ENCODE data around the gene NAALADL2.
"Not testable (repeated sequence)": the region's sequence is repeated elsewhere in the genome, so short reads cannot be mapped to it uniquely, and the experiment has no call there.

The NAALADL2 gene

DNA sequence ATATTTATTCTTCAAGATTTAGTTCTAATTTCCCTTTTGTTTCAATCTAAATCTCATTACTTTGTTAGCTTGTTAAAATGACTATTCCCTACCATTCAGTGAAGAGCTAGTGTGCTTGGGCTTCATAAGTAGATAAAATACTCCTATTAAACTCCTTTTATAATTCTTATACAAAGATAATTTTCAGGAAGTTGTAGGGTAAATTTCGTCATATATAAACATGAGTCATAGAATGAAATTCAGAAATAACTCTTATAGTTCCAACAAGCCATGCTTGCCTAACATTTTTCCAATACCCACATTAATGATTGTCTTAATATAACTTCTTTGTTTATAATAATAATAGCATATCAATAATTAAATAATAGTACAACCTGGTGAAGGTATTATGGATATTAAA lies 407.3 kb downstream of the NAALADL2 start:
- Histone ChIP-seq H3K9ac (ENCODE audit: low read length) (no peak overlapping the region), H3K27me3 (ENCODE audit: control insufficient read depth, insufficient read depth, low read length) (no peaks in the 10 kb centered on the region), H3K36me3 (ENCODE audit: control insufficient read depth, insufficient read depth, low read length) (no peaks in the 10 kb centered on the region), H3K9me3 (ENCODE audit: control insufficient read depth, low read length) (no peaks in the 10 kb centered on the region), H3K4me1 (ENCODE audit: control insufficient read depth, insufficient read depth, low read length) (no peaks in the 10 kb centered on the region), H3K4me3 (ENCODE audit: low read length) (no peak overlapping the region)

DNA sequence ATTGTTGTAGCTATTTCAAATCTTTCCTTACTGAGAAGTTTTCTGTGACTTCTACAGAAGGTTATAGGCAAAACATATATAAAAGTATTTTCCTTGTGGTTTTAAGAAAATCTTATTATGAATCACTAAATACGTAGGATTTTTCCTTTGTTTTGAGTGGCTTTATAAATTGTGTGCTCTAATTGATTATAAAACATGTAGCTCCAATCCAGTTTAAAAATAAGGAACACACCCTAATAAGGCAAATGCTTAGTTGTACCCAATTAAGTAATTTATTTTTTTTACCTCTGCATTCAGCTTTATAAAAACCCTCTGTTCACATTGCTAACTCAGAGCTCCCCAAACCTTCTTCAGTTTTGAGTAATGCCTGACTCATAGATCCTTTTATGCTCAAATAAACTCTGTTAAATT lies 408.0 kb downstream of the NAALADL2 start:
- Histone ChIP-seq H3K36me3 (ENCODE audit: control insufficient read depth, insufficient read depth, low read length) (no peaks in the 10 kb centered on the region), H3K4me1 (ENCODE audit: control insufficient read depth, insufficient read depth, low read length) (no peaks in the 10 kb centered on the region), H3K9me3 (ENCODE audit: control insufficient read depth, low read length) (no peaks in the 10 kb centered on the region), H3K9ac (ENCODE audit: low read length) (no peak overlapping the region), H3K4me3 (ENCODE audit: low read length) (no peak overlapping the region), H3K27me3 (ENCODE audit: control insufficient read depth, insufficient read depth, low read length) (no peaks in the 10 kb centered on the region)

DNA sequence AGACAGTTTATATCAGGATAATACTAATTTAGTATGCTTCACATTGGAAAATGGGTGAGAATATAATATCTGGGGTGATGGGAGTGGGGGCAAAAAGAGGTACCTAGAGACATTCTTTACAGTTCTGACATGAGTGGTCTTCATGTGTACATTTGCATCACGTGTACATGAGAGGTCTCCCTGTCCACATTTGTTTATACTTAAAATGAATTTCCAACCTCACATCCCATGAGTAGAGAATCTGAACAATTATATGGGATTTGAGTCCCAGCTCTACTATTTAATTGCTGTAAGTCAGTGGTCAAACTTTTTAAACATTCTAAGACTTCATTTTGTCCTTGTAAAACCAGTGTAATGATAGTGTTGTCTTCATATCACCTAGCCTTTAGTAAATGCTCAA lies 408.4 kb downstream of the NAALADL2 start:
- Histone ChIP-seq H3K4me1 (ENCODE audit: control insufficient read depth, insufficient read depth, low read length) (no peaks in the 10 kb centered on the region), H3K9me3 (ENCODE audit: control insufficient read depth, low read length) (no peaks in the 10 kb centered on the region), H3K27me3 (ENCODE audit: control insufficient read depth, insufficient read depth, low read length) (no peaks in the 10 kb centered on the region), H3K9ac (ENCODE audit: low read length) (no peak overlapping the region), H3K36me3 (ENCODE audit: control insufficient read depth, insufficient read depth, low read length) (no peaks in the 10 kb centered on the region), H3K4me3 (ENCODE audit: low read length) (no peak overlapping the region)

DNA sequence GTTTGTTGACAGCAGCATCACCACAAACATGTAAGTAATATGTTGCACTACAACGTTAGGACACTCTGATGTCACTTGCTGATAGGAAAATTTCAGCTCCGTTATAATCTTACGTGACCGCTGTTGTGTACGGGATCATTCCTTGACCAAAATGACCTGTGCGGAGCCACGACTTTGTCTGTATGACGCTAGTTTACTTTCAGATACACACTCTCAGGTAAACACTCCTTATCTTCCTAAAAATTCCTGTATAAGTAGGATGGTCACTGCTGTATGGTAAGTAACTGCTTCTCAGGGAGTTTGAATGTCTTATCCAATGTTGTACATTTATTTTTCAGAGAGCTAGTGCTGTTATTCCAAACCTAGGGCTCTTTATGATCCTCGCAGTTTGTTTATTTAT lies 410.3 kb downstream of the NAALADL2 start:
- no peaks in the 10 kb centered on the region for H3K27me3 ChIP-seq (ENCODE audit: control insufficient read depth, insufficient read depth, low read length)
- H3K9me3 ChIP-seq (ENCODE audit: control insufficient read depth, low read length) = no peaks in the 10 kb centered on the region
- no peak overlapping the region for H3K4me3 ChIP-seq (ENCODE audit: low read length)
- H3K4me1 ChIP-seq (ENCODE audit: control insufficient read depth, insufficient read depth, low read length) = no peaks in the 10 kb centered on the region
- no peak overlapping the region for H3K9ac ChIP-seq (ENCODE audit: low read length)
- no peaks in the 10 kb centered on the region for H3K36me3 ChIP-seq (ENCODE audit: control insufficient read depth, insufficient read depth, low read length)

DNA sequence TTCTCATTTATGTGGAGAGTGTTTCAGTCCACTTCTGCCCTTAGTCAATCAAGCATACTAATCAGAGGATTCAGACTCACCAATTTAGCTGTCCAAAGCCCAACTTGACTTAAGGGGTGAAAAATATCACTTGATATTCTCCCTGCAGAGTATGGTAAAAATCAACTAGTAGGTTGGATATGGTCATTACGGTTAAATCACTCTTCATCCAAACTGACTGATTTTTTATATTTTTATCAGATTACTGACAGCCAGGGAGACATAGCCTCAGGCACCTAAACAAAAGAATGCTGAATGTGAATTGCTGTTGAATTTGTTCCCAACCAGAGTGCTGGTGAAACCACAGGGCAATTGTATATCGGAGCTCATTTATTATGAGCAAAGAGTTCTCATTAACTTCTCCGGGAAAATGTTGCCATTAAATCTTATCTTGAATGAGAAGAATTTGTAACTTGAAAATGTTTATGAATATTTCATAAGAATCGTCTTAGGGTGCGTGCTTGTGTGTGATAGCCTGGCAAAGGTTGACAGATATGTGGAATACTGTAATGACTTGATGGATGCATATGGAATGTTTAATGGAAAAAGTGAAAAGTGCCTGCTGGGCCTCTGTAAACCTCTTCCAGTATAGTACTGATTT lies 411.2 kb downstream of the NAALADL2 start:
- Histone ChIP-seq H3K36me3 (ENCODE audit: control insufficient read depth, insufficient read depth, low read length) (no peaks in the 10 kb centered on the region), H3K4me1 (ENCODE audit: control insufficient read depth, insufficient read depth, low read length) (no peaks in the 10 kb centered on the region), H3K4me3 (ENCODE audit: low read length) (no peak overlapping the region), H3K9me3 (ENCODE audit: control insufficient read depth, low read length) (no peaks in the 10 kb centered on the region), H3K9ac (ENCODE audit: low read length) (no peak overlapping the region), H3K27me3 (ENCODE audit: control insufficient read depth, insufficient read depth, low read length) (no peaks in the 10 kb centered on the region)

DNA sequence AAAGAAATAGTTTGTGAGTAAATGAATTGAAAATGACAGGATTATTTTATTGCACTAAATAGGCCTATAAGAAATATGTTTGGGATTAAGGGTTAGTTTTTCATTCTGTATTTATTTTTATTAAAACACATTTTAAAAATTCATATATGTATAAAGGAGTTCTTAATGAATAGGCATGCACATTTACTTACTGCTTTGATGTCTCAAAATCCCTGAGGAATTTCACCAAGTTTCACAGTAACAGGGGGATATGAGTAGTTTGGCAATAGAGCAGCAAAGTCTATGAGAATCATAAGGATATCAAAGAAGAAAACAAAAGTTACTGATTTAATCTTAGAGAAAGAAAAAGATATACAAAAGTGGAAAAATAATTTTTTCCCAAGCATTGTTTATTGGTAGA lies 411.7 kb downstream of the NAALADL2 start:
- no peaks in the 10 kb centered on the region for H3K36me3 ChIP-seq (ENCODE audit: control insufficient read depth, insufficient read depth, low read length)

DNA sequence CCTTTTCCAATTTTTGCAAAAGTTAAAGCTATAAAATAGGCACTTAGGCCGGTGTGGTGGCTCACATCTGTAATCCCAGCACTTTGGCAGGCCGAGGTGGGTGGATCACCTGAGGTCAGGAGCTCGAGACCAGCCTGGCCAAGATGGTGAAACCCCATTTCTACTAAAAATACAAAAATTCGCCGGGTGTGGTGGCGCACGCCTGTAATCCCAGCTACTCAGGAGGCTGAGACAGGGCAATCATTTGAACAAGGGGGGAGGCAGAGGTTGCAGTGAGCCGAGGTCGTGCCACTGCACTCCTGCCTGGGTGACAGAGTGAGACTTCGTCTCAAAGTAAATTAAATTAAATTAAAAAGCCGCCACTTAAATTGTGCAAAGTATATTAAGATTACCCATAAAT lies 412.3 kb downstream of the NAALADL2 start:
- not testable (repeated sequence) for H3K27me3 ChIP-seq (ENCODE audit: control insufficient read depth, insufficient read depth, low read length); H3K9ac ChIP-seq (ENCODE audit: low read length); H3K4me1 ChIP-seq (ENCODE audit: control insufficient read depth, insufficient read depth, low read length); H3K4me3 ChIP-seq (ENCODE audit: low read length); H3K9me3 ChIP-seq (ENCODE audit: control insufficient read depth, low read length); H3K36me3 ChIP-seq (ENCODE audit: control insufficient read depth, insufficient read depth, low read length)

More for the DNA sequence above, 411.7 kb downstream of the NAALADL2 start:
- Histone ChIP-seq H3K9ac (ENCODE audit: low read length) (no peak overlapping the region), H3K27me3 (ENCODE audit: control insufficient read depth, insufficient read depth, low read length) (no peaks in the 10 kb centered on the region), H3K4me3 (ENCODE audit: low read length) (no peak overlapping the region), H3K4me1 (ENCODE audit: control insufficient read depth, insufficient read depth, low read length) (no peaks in the 10 kb centered on the region), H3K9me3 (ENCODE audit: control insufficient read depth, low read length) (no peaks in the 10 kb centered on the region)

DNA sequence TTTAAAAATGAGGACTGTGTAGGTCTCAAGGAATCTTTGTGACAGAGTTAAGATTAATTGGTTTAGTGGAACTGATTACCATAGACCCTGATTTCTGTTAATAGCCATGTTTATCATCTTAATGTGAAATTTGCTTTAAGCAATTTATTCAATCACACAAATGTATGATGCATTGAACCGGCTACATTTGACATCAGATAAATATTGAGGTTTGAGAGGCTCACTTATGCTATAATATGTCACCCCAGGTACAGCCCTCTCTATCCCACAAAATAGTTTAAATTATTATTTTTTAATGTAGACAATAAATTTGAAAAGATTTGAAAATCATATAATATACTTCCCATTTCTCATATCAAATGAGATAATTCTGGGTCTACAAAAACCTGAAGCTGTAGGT lies 413.3 kb downstream of the NAALADL2 start:
- H3K36me3 ChIP-seq (ENCODE audit: control insufficient read depth, insufficient read depth, low read length) = no peaks in the 10 kb centered on the region

DNA sequence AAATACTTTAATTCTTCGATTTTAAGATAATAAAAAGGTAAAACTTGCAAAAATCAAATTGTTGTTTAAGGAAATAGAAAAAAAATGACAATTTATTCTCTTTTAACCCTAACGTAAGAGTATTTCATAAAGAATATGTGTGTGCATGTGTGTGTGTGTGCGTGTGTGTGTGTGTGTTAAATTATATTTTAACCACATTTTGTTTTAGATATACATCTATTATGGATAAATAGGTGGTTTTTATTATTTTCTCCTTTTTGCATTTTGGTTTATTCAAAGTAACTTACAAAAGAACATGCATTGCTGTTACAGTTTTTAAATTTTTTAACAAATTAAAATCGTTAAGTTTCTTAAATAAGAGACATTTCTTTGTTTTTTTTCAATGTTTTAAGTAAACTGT lies 414.4 kb downstream of the NAALADL2 start:
- Histone ChIP-seq H3K27me3 (ENCODE audit: control insufficient read depth, insufficient read depth, low read length) (no peaks in the 10 kb centered on the region), H3K9me3 (ENCODE audit: control insufficient read depth, low read length) (no peaks in the 10 kb centered on the region), H3K4me1 (ENCODE audit: control insufficient read depth, insufficient read depth, low read length) (no peaks in the 10 kb centered on the region), H3K9ac (ENCODE audit: low read length) (no peak overlapping the region), H3K36me3 (ENCODE audit: control insufficient read depth, insufficient read depth, low read length) (no peaks in the 10 kb centered on the region), H3K4me3 (ENCODE audit: low read length) (no peak overlapping the region)

More for the DNA sequence above, 413.3 kb downstream of the NAALADL2 start:
- H3K27me3 ChIP-seq (ENCODE audit: control insufficient read depth, insufficient read depth, low read length) = no peaks in the 10 kb centered on the region
- H3K9ac ChIP-seq (ENCODE audit: low read length) = no peak overlapping the region
- H3K4me3 ChIP-seq (ENCODE audit: low read length) = no peak overlapping the region
- H3K4me1 ChIP-seq (ENCODE audit: control insufficient read depth, insufficient read depth, low read length) = no peaks in the 10 kb centered on the region
- H3K9me3 ChIP-seq (ENCODE audit: control insufficient read depth, low read length) = no peaks in the 10 kb centered on the region

DNA sequence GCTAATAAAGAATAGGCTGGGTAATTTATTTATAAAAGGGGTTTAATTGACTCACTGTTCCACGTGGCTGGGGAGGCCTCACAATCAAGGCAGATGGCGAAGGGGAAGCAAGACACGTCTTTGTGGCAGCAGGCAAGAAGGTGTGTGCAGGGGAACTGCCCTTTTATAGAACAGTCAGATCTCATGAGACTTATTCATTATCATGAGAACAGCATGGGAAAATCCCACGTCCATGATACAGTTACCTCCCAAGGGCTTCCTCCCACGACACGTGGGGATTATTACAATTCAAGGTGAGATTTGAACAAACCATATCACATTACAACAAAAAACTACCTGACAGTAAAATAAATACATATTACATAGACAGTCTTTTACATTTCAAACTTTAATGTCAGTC lies 414.9 kb downstream of the NAALADL2 start:
- Histone ChIP-seq H3K27me3 (ENCODE audit: control insufficient read depth, insufficient read depth, low read length) (no peaks in the 10 kb centered on the region), H3K9ac (ENCODE audit: low read length) (no peak overlapping the region), H3K4me3 (ENCODE audit: low read length) (no peak overlapping the region), H3K4me1 (ENCODE audit: control insufficient read depth, insufficient read depth, low read length) (no peaks in the 10 kb centered on the region), H3K9me3 (ENCODE audit: control insufficient read depth, low read length) (no peaks in the 10 kb centered on the region), H3K36me3 (ENCODE audit: control insufficient read depth, insufficient read depth, low read length) (no peaks in the 10 kb centered on the region)

DNA sequence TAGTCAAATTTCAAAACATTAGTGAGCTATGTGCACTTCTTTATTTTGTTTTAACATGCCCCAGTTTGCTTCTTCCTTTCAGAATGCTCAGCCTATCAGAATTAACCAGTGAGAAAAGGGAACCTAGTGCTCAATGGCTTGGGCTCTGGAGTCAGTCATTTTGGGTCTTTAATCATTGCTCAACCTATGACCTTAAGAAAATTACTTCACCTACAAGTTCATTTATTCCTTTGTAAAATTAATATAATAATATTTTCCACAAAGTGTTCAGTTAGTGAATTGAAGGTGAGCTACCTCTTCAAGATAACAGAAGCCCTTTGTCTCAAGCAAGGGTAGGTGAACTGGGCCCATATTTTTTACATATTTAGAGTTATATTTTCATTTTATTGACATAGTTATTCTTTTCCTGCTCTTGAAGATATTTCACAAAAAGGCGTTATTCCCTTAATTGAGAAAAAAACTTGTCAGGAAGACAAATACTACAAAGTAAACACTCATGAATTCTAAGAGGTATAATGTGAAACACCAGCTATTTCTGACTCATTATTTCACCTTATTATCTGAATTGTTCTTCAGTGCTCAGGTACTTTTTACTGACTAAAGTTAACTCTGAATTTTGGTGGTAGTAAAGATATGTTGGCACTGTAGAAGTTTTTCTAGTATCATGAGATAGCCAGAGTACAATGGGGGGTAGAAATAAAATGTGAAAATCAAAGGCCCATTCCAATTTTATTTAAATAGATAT lies 415.5 kb downstream of the NAALADL2 start:
- H3K27me3 ChIP-seq (ENCODE audit: control insufficient read depth, insufficient read depth, low read length) = no peaks in the 10 kb centered on the region
- no peaks in the 10 kb centered on the region for H3K9me3 ChIP-seq (ENCODE audit: control insufficient read depth, low read length)
- no peaks in the 10 kb centered on the region for H3K36me3 ChIP-seq (ENCODE audit: control insufficient read depth, insufficient read depth, low read length)
- no peak overlapping the region for H3K4me3 ChIP-seq (ENCODE audit: low read length)
- no peak overlapping the region for H3K9ac ChIP-seq (ENCODE audit: low read length)
- no peaks in the 10 kb centered on the region for H3K4me1 ChIP-seq (ENCODE audit: control insufficient read depth, insufficient read depth, low read length)

DNA sequence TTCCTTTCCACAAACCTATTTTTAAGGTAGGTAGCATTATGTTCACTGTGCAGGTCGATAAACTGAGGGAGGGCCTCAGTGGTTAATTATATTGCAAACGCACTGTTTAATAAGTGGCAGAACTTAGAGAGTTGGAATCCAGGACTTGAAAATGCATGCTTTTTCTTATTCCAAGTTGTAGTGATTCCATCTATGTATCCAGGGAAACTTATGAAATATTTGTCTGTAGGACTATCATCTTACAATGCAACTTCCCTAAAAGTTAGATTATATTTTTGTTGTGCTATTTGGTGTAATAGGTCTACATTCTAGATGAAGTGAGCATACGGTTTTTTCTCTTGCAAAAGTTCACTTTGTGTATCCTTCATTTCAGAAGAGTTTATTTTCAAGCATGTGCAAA lies 419.5 kb downstream of the NAALADL2 start:
- Histone ChIP-seq H3K9ac (ENCODE audit: low read length) (no peak overlapping the region), H3K4me3 (ENCODE audit: low read length) (no peak overlapping the region), H3K9me3 (ENCODE audit: control insufficient read depth, low read length) (no peaks in the 10 kb centered on the region), H3K4me1 (ENCODE audit: control insufficient read depth, insufficient read depth, low read length) (no peaks in the 10 kb centered on the region), H3K27me3 (ENCODE audit: control insufficient read depth, insufficient read depth, low read length) (no peaks in the 10 kb centered on the region), H3K36me3 (ENCODE audit: control insufficient read depth, insufficient read depth, low read length) (no peaks in the 10 kb centered on the region)
